Measurements from ENCODE around the gene L3MBTL4.

DNA sequence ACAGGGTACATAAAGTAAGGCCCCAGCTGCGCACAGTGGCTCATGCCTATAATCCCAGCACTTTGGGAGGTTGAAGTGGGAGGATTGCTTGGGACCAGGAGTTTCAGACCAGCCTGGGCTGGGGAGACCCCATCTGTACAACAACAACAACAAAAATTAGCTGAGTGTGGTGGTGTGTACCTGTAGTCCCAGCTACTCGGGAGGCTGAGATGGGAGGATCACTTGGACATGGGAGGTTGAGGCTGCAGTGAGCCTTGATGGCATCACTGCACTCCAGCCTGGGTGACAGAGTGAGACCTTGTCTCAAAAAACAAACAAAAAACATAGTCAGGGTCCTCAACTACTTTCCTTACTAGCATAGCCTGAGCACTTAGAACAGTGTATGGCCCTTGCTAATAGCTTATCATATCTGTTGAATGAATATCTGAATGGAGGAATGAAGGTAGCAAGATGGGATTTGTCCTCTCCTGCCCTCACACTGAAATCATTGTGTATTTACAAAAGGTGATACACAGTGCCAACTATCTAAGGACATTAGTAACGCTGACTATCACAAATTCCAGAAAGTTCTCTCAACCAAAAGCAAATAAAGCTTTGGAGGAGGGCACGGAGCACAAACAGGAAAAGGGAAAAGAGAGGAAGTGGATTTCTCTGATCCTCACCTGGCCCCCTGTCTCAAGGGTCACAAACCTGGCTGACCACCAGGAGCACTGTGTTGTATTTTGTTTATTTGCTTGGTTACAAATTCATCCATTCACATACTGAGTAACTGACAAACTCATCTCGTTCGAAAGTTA, 38.1 kb downstream of the L3MBTL4 start:
- TF ChIP-seq, protein P1, sequence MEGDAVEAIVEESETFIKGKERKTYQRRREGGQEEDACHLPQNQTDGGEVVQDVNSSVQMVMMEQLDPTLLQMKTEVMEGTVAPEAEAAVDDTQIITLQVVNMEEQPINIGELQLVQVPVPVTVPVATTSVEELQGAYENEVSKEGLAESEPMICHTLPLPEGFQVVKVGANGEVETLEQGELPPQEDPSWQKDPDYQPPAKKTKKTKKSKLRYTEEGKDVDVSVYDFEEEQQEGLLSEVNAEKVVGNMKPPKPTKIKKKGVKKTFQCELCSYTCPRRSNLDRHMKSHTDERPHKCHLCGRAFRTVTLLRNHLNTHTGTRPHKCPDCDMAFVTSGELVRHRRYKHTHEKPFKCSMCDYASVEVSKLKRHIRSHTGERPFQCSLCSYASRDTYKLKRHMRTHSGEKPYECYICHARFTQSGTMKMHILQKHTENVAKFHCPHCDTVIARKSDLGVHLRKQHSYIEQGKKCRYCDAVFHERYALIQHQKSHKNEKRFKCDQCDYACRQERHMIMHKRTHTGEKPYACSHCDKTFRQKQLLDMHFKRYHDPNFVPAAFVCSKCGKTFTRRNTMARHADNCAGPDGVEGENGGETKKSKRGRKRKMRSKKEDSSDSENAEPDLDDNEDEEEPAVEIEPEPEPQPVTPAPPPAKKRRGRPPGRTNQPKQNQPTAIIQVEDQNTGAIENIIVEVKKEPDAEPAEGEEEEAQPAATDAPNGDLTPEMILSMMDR (IDR thresholded peaks at IDR 0.05) = no peak
- TF ChIP-seq POLR2A (IDR thresholded peaks at IDR 0.05) = no peak

All from heart left ventricle (tissue), 13 donors.